Immature natural killer cell (primary cell): Measurements from ENCODE around the gene SP4. TPM values are rescaled to one million over a fixed set of nuclear protein-coding genes. Genes with fewer than 3 reads are reported as not detected.

Experiments
- DNase-seq, 3 donors: peaks; one replicate each; pipeline ENCODE4 v3.0.0; 2022; ENCODE audit warnings: mixed read lengths in 1 of 3
- H3K27ac Mint-ChIP-seq, 6 donors: one replicate each; pipeline ENCODE4 v1.8.0; 2020; ENCODE audit warnings: mixed read lengths in 6 of 6, mild to moderate bottlenecking in 5 of 6, inconsistent platforms in 4 of 6, moderate library complexity in 3 of 6
- H3K27me3 Mint-ChIP-seq, 3 donors: one replicate each; pipeline ENCODE4 v1.8.0; 2020 to 2021; ENCODE audit warnings: low read depth in 3 of 3, mild to moderate bottlenecking in 3 of 3, mixed read lengths in 3 of 3, moderate library complexity in 3 of 3, inconsistent platforms in 1 of 3
- H3K36me3 Mint-ChIP-seq, 3 donors: one replicate each; pipeline ENCODE4 v1.8.0; 2020; ENCODE audit warnings: mixed read lengths in 3 of 3, inconsistent platforms in 2 of 3, mild to moderate bottlenecking in 2 of 3
- H3K4me1 Mint-ChIP-seq, 2 donors: one replicate each; pipeline ENCODE4 v1.8.0; 2020; ENCODE audit warnings: inconsistent platforms in 2 of 2, mild to moderate bottlenecking in 2 of 2, mixed read lengths in 2 of 2, moderate library complexity in 1 of 2
- H3K4me3 Mint-ChIP-seq, 5 donors: one replicate each; pipeline ENCODE4 v1.8.0; 2020; ENCODE audit warnings: mild to moderate bottlenecking in 5 of 5, mixed read lengths in 5 of 5, inconsistent platforms in 3 of 5, moderate library complexity in 3 of 5
- H3K9me3 Mint-ChIP-seq, 6 donors: one replicate each; pipeline ENCODE4 v1.8.0; 2020; ENCODE audit warnings: mild to moderate bottlenecking in 6 of 6, mixed read lengths in 6 of 6, inconsistent platforms in 4 of 6, moderate library complexity in 3 of 6
- polyA plus RNA-seq, 3 donors: library from polyadenylated mRNA; unstranded; fragments of 300-500 nt; fragmentation: Illumina TruSeq; gene quantifications; one replicate each; pipeline ENCODE4 v1.2.3, GENCODE V29; 2021

Gene SP4
- polyA plus RNA-seq = 10 to 100 TPM in 1 of 3 donors, 1 to 10 TPM in 2; 6.2 to 15.3 (median 9.0) TPM

- H3K9me3 Mint-ChIP-seq = no peaks in the 10 kb centered on the region
- peak within 1 kb of the TSS; percentile 96 to 100 (median 99) for H3K4me3 Mint-ChIP-seq
- H3K27me3 Mint-ChIP-seq = peaks cover 5 to 8% (median 6%) of the 10 kb centered on the region in 3 donors
- peak; percentile 97 to 98 (median 98) for DNase-seq
- peaks cover 8 to 15% (median 14%) of the 10 kb centered on the region in 3 donors for H3K36me3 Mint-ChIP-seq
- H3K4me1 Mint-ChIP-seq = peaks cover 55 to 61% of the 10 kb centered on the region in 2 donors
- peak within 1 kb of the TSS; percentile 90 to 100 (median 98) for H3K27ac Mint-ChIP-seq
Observed at GRCh38 chr7:21427871-21428658, at the start of gene SP4. TSS of gene SP4 (plus strand) at chr7:21428083. CDS start at chr7:21428252, 169 bp downstream.

- no peaks in the 10 kb centered on the region for H3K36me3 Mint-ChIP-seq
- peak; percentile 34 to 57 (median 54) for DNase-seq
- no peaks in the 10 kb centered on the region for H3K9me3 Mint-ChIP-seq
- H3K27me3 Mint-ChIP-seq = peaks cover 0 to 2% (median 0%) of the 10 kb centered on the region in 3 donors
- H3K4me1 Mint-ChIP-seq = peaks cover 33 to 39% of the 10 kb centered on the region in 2 donors
- H3K27ac Mint-ChIP-seq = peak overlapping the region; percentile 80 to 97 (median 91)
- peak overlapping the region; percentile 62 to 82 (median 70) for H3K4me3 Mint-ChIP-seq
Observed at GRCh38 chr7:21383227-21384220, 44.4 kb upstream of the SP4 start.

GRCh38 chr7:21393937-21394336 is 33.9 kb upstream of the SP4 start:
- DNase-seq = no peak
- Mint-ChIP-seq H3K4me3 (no peak overlapping the region), H3K36me3 (no peaks in the 10 kb centered on the region), H3K27ac (no peak overlapping the region), H3K4me1 (no peaks in the 10 kb centered on the region), H3K9me3 (no peaks in the 10 kb centered on the region), H3K27me3 (peaks cover 0 to 3% (median 0%) of the 10 kb centered on the region in 3 donors)

- peaks cover 4 to 5% (median 4%) of the 10 kb centered on the region in 3 donors for H3K36me3 Mint-ChIP-seq
- H3K27me3 Mint-ChIP-seq = no peaks in the 10 kb centered on the region
- no peaks in the 10 kb centered on the region for H3K4me1 Mint-ChIP-seq
- no peak for DNase-seq
- H3K4me3 Mint-ChIP-seq = no peak overlapping the region
- no peak overlapping the region for H3K27ac Mint-ChIP-seq
- H3K9me3 Mint-ChIP-seq = peaks cover 0 to 6% (median under 1%) of the 10 kb centered on the region in 6 donors
Observed at GRCh38 chr7:21401944-21402343, 25.9 kb upstream of the SP4 start.

GRCh38 chr7:21407796-21408480 is 19.9 kb upstream of the SP4 start:
- Mint-ChIP-seq H3K27ac (peak overlapping the region in 3 of 6 donors; percentile 6 to 58 (median 24)), H3K4me3 (no peak overlapping the region), H3K4me1 (peaks cover 44 to 46% of the 10 kb centered on the region in 2 donors), H3K36me3 (peaks cover 0 to 9% (median 7%) of the 10 kb centered on the region in 3 donors), H3K27me3 (peaks cover 1 to 4% (median 2%) of the 10 kb centered on the region in 3 donors), H3K9me3 (no peaks in the 10 kb centered on the region)
- DNase-seq = no peak

GRCh38 chr7:21408481-21408820 is 19.4 kb upstream of the SP4 start:
- Mint-ChIP-seq H3K36me3 (peaks cover under 1 to 10% (median 7%) of the 10 kb centered on the region in 3 donors), H3K9me3 (no peaks in the 10 kb centered on the region), H3K27me3 (peaks cover 1 to 4% (median 2%) of the 10 kb centered on the region in 3 donors), H3K4me3 (no peak overlapping the region), H3K4me1 (peaks cover 49 to 52% of the 10 kb centered on the region in 2 donors), H3K27ac (peak overlapping the region in 1 of 6 donors; percentile 31)
- DNase-seq = no peak

GRCh38 chr7:21412410-21412851 is 15.5 kb upstream of the SP4 start:
- H3K9me3 Mint-ChIP-seq = no peaks in the 10 kb centered on the region
- peaks cover 58 to 64% of the 10 kb centered on the region in 2 donors for H3K4me1 Mint-ChIP-seq
- DNase-seq = peak; percentile 24 to 51 (median 36)
- peak overlapping the region; percentile 65 to 82 (median 75) for H3K4me3 Mint-ChIP-seq
- H3K27ac Mint-ChIP-seq = peak overlapping the region; percentile 80 to 95 (median 93)
- H3K27me3 Mint-ChIP-seq = peaks cover 2 to 5% (median 4%) of the 10 kb centered on the region in 3 donors
- peaks cover 4 to 13% (median 9%) of the 10 kb centered on the region in 3 donors for H3K36me3 Mint-ChIP-seq

GRCh38 chr7:21412957-21413356 is 14.9 kb upstream of the SP4 start:
- peaks cover 0 to 4% (median 3%) of the 10 kb centered on the region in 3 donors for H3K27me3 Mint-ChIP-seq
- H3K9me3 Mint-ChIP-seq = no peaks in the 10 kb centered on the region
- peaks cover 53 to 59% of the 10 kb centered on the region in 2 donors for H3K4me1 Mint-ChIP-seq
- DNase-seq = no peak
- H3K36me3 Mint-ChIP-seq = peaks cover 4 to 12% (median 7%) of the 10 kb centered on the region in 3 donors
- H3K4me3 Mint-ChIP-seq = peak overlapping the region; percentile 65 to 82 (median 75)
- H3K27ac Mint-ChIP-seq = peak overlapping the region; percentile 80 to 95 (median 93)

- H3K4me3 Mint-ChIP-seq = peak overlapping the region in 4 of 5 donors; percentile 65 to 80 (median 70)
- H3K27ac Mint-ChIP-seq = peak overlapping the region; percentile 80 to 95 (median 93)
- H3K27me3 Mint-ChIP-seq = peaks cover 0 to 4% (median 1%) of the 10 kb centered on the region in 3 donors
- H3K4me1 Mint-ChIP-seq = peaks cover 47 to 53% of the 10 kb centered on the region in 2 donors
- peaks cover 4 to 11% (median 7%) of the 10 kb centered on the region in 3 donors for H3K36me3 Mint-ChIP-seq
- DNase-seq = no peak
- no peaks in the 10 kb centered on the region for H3K9me3 Mint-ChIP-seq
Observed at GRCh38 chr7:21413502-21413901, 14.4 kb upstream of the SP4 start.

GRCh38 chr7:21414795-21415393 is 13.0 kb upstream of the SP4 start:
- Mint-ChIP-seq H3K9me3 (no peaks in the 10 kb centered on the region), H3K4me1 (peaks cover 41 to 45% of the 10 kb centered on the region in 2 donors), H3K4me3 (no peak overlapping the region), H3K36me3 (peaks cover 4 to 13% (median 4%) of the 10 kb centered on the region in 3 donors), H3K27me3 (peaks cover 0 to 7% (median 1%) of the 10 kb centered on the region in 3 donors), H3K27ac (peak overlapping the region in 3 of 6 donors; percentile 13 to 47 (median 22))
- DNase-seq = no peak

- Mint-ChIP-seq H3K36me3 (peaks cover 3 to 13% (median 4%) of the 10 kb centered on the region in 3 donors), H3K9me3 (no peaks in the 10 kb centered on the region), H3K4me3 (no peak overlapping the region), H3K27ac (peak overlapping the region in 1 of 6 donors; percentile 4), H3K4me1 (peaks cover 18 to 23% of the 10 kb centered on the region in 2 donors), H3K27me3 (peaks cover 0 to 7% (median 1%) of the 10 kb centered on the region in 3 donors)
- no peak for DNase-seq
Observed at GRCh38 chr7:21417647-21418046, 10.2 kb upstream of the SP4 start.

- Mint-ChIP-seq H3K4me3 (no peak overlapping the region), H3K27me3 (peaks cover 4 to 7% (median 6%) of the 10 kb centered on the region in 3 donors), H3K27ac (no peak overlapping the region), H3K9me3 (no peaks in the 10 kb centered on the region), H3K4me1 (peaks cover 10 to 11% of the 10 kb centered on the region in 2 donors), H3K36me3 (peaks cover 0 to 5% (median 0%) of the 10 kb centered on the region in 3 donors)
- no peak for DNase-seq
Observed at GRCh38 chr7:21422751-21423150, 5.1 kb upstream of the SP4 start.
